Ramos (cell line): ENCODE results near the gene ACVR2B.

ENCODE experiments used
- in situ Hi-C: fragments of 300-500 bp; cut with MboI; formaldehyde crosslinking; loops from one replicate; pipeline ENCODE4 v1.14.3; 2022; ENCODE audit warnings: low sequenced_read_pairs; ENCODE audit not compliant: unreplicated experiment

ACVR2B gene

GRCh38 chr3:38457111-38458003 is 3.7 kb downstream of the ACVR2B start:
- in situ Hi-C loops: no loop called here

GRCh38 chr3:38458796-38459498 is 5.3 kb downstream of the ACVR2B start:
- in situ Hi-C loops: no loop called here

- in situ Hi-C loops: no loop called here
These were observed 5.9 kb downstream of the ACVR2B start for GRCh38 chr3:38459499-38460048.

GRCh38 chr3:38460377-38461270 is 6.9 kb downstream of the ACVR2B start:
- in situ Hi-C loops: no loop called here

- in situ Hi-C loops: no loop called here
These were observed 12.0 kb downstream of the ACVR2B start for GRCh38 chr3:38465588-38466154.

GRCh38 chr3:38468765-38469164 is 15.1 kb downstream of the ACVR2B start:
- in situ Hi-C loops: no loop called here

GRCh38 chr3:38469852-38470251 is 16.2 kb downstream of the ACVR2B start:
- in situ Hi-C loops: loop anchor here (10.0 kb wide), 1 partner anchor 125 kb away; the partner anchor contains the start of gene XYLB

- in situ Hi-C loops: loop anchor here (10.0 kb wide), 1 partner anchor 127 kb away; the partner anchor contains the start of gene XYLB
These were observed 17.7 kb downstream of the ACVR2B start for GRCh38 chr3:38471260-38471857.

- in situ Hi-C loops: loop anchor here (10.0 kb wide), 1 partner anchor 128 kb away; the partner anchor contains the start of gene XYLB
These were observed 18.7 kb downstream of the ACVR2B start for GRCh38 chr3:38472342-38472741.

GRCh38 chr3:38473229-38473628 is 19.5 kb downstream of the ACVR2B start:
- in situ Hi-C loops: loop anchor here (10.0 kb wide), 1 partner anchor 128 kb away; the partner anchor contains the start of gene XYLB

- in situ Hi-C loops: loop anchor here (10.0 kb wide), 1 partner anchor 130 kb away; the partner anchor contains the start of gene XYLB
These were observed 21.4 kb downstream of the ACVR2B start for GRCh38 chr3:38474928-38475605.

- in situ Hi-C loops: loop anchor here (10.0 kb wide), 1 partner anchor 131 kb away; the partner anchor contains the start of gene XYLB
These were observed 22.0 kb downstream of the ACVR2B start for GRCh38 chr3:38475716-38476115.

GRCh38 chr3:38476157-38476756 is 22.6 kb downstream of the ACVR2B start:
- in situ Hi-C loops: loop anchor here (10.0 kb wide), 1 partner anchor 131 kb away; the partner anchor contains the start of gene XYLB

- in situ Hi-C loops: loop anchor here (10.0 kb wide), 1 partner anchor 132 kb away; the partner anchor contains the start of gene XYLB
These were observed 23.5 kb downstream of the ACVR2B start for GRCh38 chr3:38477057-38477820.

- in situ Hi-C loops: loop anchor here (10.0 kb wide), 1 partner anchor 133 kb away; the partner anchor contains the start of gene XYLB
These were observed 24.3 kb downstream of the ACVR2B start for GRCh38 chr3:38477839-38478450.

GRCh38 chr3:38478901-38479300 is 25.2 kb downstream of the ACVR2B start:
- in situ Hi-C loops: loop anchor here (10.0 kb wide), 1 partner anchor 134 kb away; the partner anchor contains the start of gene XYLB
